Measurements from ENCODE around the gene LTA4H. TPM values are rescaled to one million over a fixed set of nuclear protein-coding genes. Genes with fewer than 3 reads are reported as not detected.

LTA4H gene
- total and polyA plus RNA-seq, 10 of the 15 experiments (the other 5 are each of a cell fraction or from before 2014, with no cell fraction given) = 43.9 to 106 (median 47.3) TPM

DNA sequence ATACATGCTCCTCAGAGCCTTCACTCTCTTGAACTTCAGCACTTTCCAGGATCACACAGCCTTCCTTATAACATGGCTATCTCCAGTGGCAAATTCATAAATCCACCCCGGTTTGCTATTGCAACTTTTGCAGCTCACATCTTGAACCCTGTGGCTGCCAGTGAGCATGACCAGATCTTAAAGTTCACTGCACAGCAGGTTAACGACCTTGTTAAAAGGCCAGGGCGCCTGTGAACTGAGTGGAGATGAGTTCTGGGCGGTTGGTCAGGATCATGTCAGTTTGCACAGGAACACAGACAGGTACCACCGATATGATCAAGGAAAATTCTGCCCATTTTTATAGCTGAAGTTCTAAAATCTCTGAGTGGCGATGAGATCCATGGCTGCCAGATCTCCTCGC lies 24.7 kb upstream of the LTA4H start:
- SMC1A ChIA-PET (ENCODE audit: uncharacterized antibody, unreplicated experiment) = interaction anchor here (1.2 to 6.8 kb wide), 3 partner anchors 11 to 457 kb away, joined by 3 to 90 read pairs (median 29); no protein-coding TSS in a partner anchor
- Histone ChIP-seq H3K9ac (ENCODE audit: control insufficient read depth, insufficient read depth, low read length) (no peak overlapping the region), H3K27ac (ENCODE audit: control insufficient read depth, insufficient read depth) (no peak overlapping the region), H3K4me1 (ENCODE audit: control insufficient read depth, insufficient read depth, low read length) (peaks cover 4% of the 10 kb centered on the region; the same call in 1 of the 2 replicates), H3K27me3 (replicated peaks in 1 of 2; ENCODE audit: control insufficient read depth in 2 of 2, insufficient read depth in 2 of 2, low read length in 1 of 2) (no peaks in the 10 kb centered on the region), H3K9me3 (replicated peaks; ENCODE audit: control insufficient read depth, insufficient read depth, low read length) (no peaks in the 10 kb centered on the region; the same call in 2 of the 3 replicates), H4K20me1 (ENCODE audit: control insufficient read depth, insufficient read depth) (no peaks in the 10 kb centered on the region), H3K79me2 (ENCODE audit: control insufficient read depth, insufficient read depth, low read length) (no peaks in the 10 kb centered on the region), H2AFZ (ENCODE audit: control insufficient read depth, low read depth, low read length) (no peak overlapping the region), H3K4me2 (ENCODE audit: control insufficient read depth, insufficient read depth) (no peak overlapping the region), H3K4me3 (no peak overlapping the region), H3K36me3 (ENCODE audit: control insufficient read depth in 2 of 2, insufficient read depth in 2 of 2, low read length in 1 of 2) (no peaks in the 10 kb centered on the region)
- intact Hi-C loops (cut with micrococcal nuclease; ENCODE audit: unreplicated experiment) (no loop called here), in situ Hi-C loops (cut with MboI) (loop anchor here (5.0 kb wide), 2 partner anchors 152 to 457 kb away; no protein-coding TSS in a partner anchor)
- POLR2A ChIA-PET = no interaction called here
- no peak for DNase-seq (ENCODE audit: low read depth, low spot score)
- CTCF ChIA-PET = interaction anchor here (0.7 to 6.9 kb wide), 8 partner anchors 40 to 516 kb away, joined by 3 to 77 read pairs (median 5); no protein-coding TSS in a partner anchor
- ATAC-seq = no peak
- RAD21 ChIA-PET (ENCODE audit: unreplicated experiment) = interaction anchor here (2.4 to 3.5 kb wide), 2 partner anchors 156 to 456 kb away, joined by 10 to 29 read pairs; no protein-coding TSS in a partner anchor
- WGBS (ENCODE audit: insufficient coverage, insufficient replicate concordance, low lambda C conversion rate, missing lambda C conversion rate) = 53% methylated on average over 7 of the region's 7 CpGs
- no peak for TF ChIP-seq KLF5 (IDR thresholded peaks at IDR 0.05; ENCODE audit: partially characterized antibody)
- TF ChIP-seq, protein P1, sequence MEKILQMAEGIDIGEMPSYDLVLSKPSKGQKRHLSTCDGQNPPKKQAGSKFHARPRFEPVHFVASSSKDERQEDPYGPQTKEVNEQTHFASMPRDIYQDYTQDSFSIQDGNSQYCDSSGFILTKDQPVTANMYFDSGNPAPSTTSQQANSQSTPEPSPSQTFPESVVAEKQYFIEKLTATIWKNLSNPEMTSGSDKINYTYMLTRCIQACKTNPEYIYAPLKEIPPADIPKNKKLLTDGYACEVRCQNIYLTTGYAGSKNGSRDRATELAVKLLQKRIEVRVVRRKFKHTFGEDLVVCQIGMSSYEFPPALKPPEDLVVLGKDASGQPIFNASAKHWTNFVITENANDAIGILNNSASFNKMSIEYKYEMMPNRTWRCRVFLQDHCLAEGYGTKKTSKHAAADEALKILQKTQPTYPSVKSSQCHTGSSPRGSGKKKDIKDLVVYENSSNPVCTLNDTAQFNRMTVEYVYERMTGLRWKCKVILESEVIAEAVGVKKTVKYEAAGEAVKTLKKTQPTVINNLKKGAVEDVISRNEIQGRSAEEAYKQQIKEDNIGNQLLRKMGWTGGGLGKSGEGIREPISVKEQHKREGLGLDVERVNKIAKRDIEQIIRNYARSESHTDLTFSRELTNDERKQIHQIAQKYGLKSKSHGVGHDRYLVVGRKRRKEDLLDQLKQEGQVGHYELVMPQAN (conservative IDR thresholded peaks at IDR 0.05) = no peak
- no peak for TF ChIP-seq KAT2A (conservative IDR thresholded peaks at IDR 0.05; ENCODE audit: control insufficient read depth, low read depth, low read length)
- TF ChIP-seq NBN (IDR thresholded peaks at IDR 0.05) = no peak
- TF ChIP-seq NFYB (IDR thresholded peaks at IDR 0.05; ENCODE audit: insufficient read depth, low read depth, low read length) = no peak
- BruUV-seq (replicated peaks) = no TSS peak
- no peak for FAIRE-seq

All from GM12878 (cell line).